ENCODE results near the gene UBR7.

GRCh38 chr14:93186466-93186865 lies 20.6 kb upstream of the UBR7 start:
- TF ChIP-seq CTCF (IDR thresholded peaks at IDR 0.05) = no peak
- TF ChIP-seq POLR2A (IDR thresholded peaks at IDR 0.05) = no peak

Data from esophagus squamous epithelium (tissue), 4 donors.